ENCODE measurements around the gene MAPKBP1.

DNA sequence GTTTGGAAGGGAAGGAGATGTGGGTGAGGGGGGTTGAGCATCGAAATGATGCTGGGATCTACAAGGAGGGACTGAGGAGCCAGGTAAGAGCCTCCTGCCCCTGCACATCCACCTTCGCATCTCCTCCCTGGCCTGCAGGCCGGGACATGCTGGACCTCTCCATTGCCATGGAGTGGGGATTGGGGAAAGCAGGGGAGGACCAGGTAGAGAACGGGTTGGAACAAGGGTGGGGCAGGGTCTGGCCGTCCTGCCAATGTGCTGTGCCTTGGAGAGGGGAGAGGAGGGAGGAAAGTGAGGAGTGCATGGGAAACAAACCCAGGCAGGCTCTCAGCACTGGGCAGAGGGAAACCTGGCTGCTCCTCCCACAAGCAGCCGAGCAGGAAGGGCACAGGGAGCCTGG, 74.9 kb downstream of the MAPKBP1 start:
- TF ChIP-seq, protein P1, sequence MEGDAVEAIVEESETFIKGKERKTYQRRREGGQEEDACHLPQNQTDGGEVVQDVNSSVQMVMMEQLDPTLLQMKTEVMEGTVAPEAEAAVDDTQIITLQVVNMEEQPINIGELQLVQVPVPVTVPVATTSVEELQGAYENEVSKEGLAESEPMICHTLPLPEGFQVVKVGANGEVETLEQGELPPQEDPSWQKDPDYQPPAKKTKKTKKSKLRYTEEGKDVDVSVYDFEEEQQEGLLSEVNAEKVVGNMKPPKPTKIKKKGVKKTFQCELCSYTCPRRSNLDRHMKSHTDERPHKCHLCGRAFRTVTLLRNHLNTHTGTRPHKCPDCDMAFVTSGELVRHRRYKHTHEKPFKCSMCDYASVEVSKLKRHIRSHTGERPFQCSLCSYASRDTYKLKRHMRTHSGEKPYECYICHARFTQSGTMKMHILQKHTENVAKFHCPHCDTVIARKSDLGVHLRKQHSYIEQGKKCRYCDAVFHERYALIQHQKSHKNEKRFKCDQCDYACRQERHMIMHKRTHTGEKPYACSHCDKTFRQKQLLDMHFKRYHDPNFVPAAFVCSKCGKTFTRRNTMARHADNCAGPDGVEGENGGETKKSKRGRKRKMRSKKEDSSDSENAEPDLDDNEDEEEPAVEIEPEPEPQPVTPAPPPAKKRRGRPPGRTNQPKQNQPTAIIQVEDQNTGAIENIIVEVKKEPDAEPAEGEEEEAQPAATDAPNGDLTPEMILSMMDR (IDR thresholded peaks at IDR 0.05) = no peak
- TF ChIP-seq EP300 (IDR thresholded peaks at IDR 0.05) = no peak
- TF ChIP-seq, protein P2, sequence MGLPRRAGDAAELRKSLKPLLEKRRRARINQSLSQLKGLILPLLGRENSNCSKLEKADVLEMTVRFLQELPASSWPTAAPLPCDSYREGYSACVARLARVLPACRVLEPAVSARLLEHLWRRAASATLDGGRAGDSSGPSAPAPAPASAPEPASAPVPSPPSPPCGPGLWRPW (IDR thresholded peaks at IDR 0.05) = no peak
- TF ChIP-seq, protein P3, sequence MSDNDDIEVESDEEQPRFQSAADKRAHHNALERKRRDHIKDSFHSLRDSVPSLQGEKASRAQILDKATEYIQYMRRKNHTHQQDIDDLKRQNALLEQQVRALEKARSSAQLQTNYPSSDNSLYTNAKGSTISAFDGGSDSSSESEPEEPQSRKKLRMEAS (IDR thresholded peaks at IDR 0.05) = no peak
- TF ChIP-seq ESRRA (IDR thresholded peaks at IDR 0.05; ENCODE audit: borderline replicate concordance, low read length) = no peak
- no peak for TF ChIP-seq BHLHE40 (IDR thresholded peaks at IDR 0.05; ENCODE audit: low read depth, low read length)
- no peak for TF ChIP-seq POLR2A (IDR thresholded peaks at IDR 0.05; ENCODE audit: low read length)
- TF ChIP-seq ZNF302 (CRISPR knock-in tag; IDR thresholded peaks at IDR 0.05) = no peak
- TF ChIP-seq RNF2 (IDR thresholded peaks at IDR 0.05; ENCODE audit: borderline replicate concordance, low read depth) = no peak
- TF ChIP-seq JUN (IDR thresholded peaks at IDR 0.05) = no peak
- TF ChIP-seq POLR2AphosphoS2 (conservative IDR thresholded peaks at IDR 0.05; ENCODE audit: low read length) = no peak
- TF ChIP-seq RAD21 (conservative IDR thresholded peaks at IDR 0.05 in 1 of 2, IDR thresholded peaks at IDR 0.05 in 1 of 2) = no peak

All from A549 (cell line).